ENCODE data around the gene ELAVL2. TPM values are rescaled to one million over a fixed set of nuclear protein-coding genes. Genes with fewer than 3 reads are reported as not detected.

ELAVL2 gene
- total and polyA plus RNA-seq, 9 of the 15 experiments (the other 6 are each of a cell fraction or from before 2014, with no cell fraction given): not detected

DNA sequence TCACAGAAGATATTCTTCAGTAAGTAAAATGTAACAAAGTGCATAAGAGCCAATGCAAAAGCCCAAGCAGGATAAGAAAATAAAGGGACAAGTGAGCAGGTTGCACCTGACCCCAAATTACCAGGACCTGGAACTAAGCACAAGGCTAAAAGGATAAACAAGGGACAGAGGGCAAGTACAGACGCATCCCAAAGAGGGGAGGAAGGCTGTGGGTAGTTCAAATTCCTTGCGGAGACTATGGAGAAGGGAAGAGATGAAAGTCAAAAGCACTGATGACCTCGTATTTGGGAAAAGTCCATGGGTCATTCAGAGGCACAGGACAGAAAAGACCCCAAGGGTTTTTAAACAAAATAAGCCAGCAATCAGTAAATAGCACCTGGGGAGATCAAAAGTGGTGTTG is 11.8 kb downstream of the ELAVL2 start:
- no peak for FAIRE-seq
- H3K4me2 ChIP-seq (ENCODE audit: insufficient read depth, low read length): no peak overlapping the region
- no peaks in the 10 kb centered on the region for H3K9me3 ChIP-seq (replicated peaks; ENCODE audit: control insufficient read depth, insufficient read depth, low read depth, low read length)
- no peaks in the 10 kb centered on the region for H3K27me3 ChIP-seq (ENCODE audit: control insufficient read depth in 2 of 2, insufficient read depth in 2 of 2, low read length in 2 of 2)
- no peak overlapping the region for H3K9ac ChIP-seq (ENCODE audit: insufficient read depth in 1 of 2, low read depth in 2 of 2, low read length in 2 of 2)
- BruUV-seq (replicated peaks): no TSS peak
- no peak for ATAC-seq
- no peak overlapping the region for H2AFZ ChIP-seq (ENCODE audit: low read depth, low read length)
- WGBS (ENCODE audit: insufficient coverage, low coverage, missing lambda C conversion rate): no CpG with 5 or more reads among the region's 3 CpGs
- H4K20me1 ChIP-seq (replicated peaks; ENCODE audit: control insufficient read depth, insufficient read depth, low read length): no peaks in the 10 kb centered on the region
- in situ Hi-C loops (cut with MboI) (no loop called here), intact Hi-C loops (cut with micrococcal nuclease) (no loop called here)
- no peaks in the 10 kb centered on the region for H3K9me1 ChIP-seq (ENCODE audit: control insufficient read depth, insufficient read depth, low read length)
- DNase-seq (ENCODE audit: extremely low read depth in 1 of 4, low spot score in 3 of 4): no peak
- H3K4me3 ChIP-seq: no peak overlapping the region
- H3K79me2 ChIP-seq (ENCODE audit: control insufficient read depth, insufficient read depth, low read length): no peaks in the 10 kb centered on the region
- H3K4me1 ChIP-seq (replicated peaks in 1 of 2; ENCODE audit: control insufficient read depth in 2 of 2, insufficient read depth in 2 of 2, low read length in 2 of 2): no peaks in the 10 kb centered on the region
- H3K27ac ChIP-seq (ENCODE audit: extremely low read depth, low read depth, low read length): no peak overlapping the region
- no peak for TF ChIP-seq ZNF253 (CRISPR knock-in tag; conservative IDR thresholded peaks at IDR 0.05)
- ChIA-PET CTCF (ENCODE audit: low intra/inter-chr PET ratio) (no interaction called here), POLR2A (no interaction called here)
- no peaks in the 10 kb centered on the region for H3K36me3 ChIP-seq (ENCODE audit: control insufficient read depth, insufficient read depth, low read length)

DNA sequence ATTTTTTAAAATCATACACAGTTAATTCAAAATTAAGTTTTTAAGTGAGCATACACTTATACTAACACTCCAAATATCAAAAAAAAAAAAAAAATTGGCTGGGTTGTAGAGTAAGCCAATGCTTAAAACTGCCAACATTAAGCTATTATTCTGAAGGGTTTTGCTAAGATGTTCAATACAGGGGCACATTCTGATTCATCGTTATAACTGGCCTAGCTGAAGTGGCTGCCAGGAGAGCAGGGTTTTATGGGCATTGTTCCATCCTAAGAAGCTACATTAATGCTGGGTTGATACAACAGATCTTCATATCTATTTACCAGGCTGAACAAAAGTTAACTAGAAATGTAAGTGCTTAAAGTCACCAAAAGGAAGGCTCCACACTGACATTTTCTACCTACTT is 13.4 kb downstream of the ELAVL2 start:
- WGBS (ENCODE audit: insufficient coverage, low coverage, missing lambda C conversion rate): no CpG with 5 or more reads among the region's 1 CpG
- Histone ChIP-seq H3K4me3 (no peak overlapping the region), H3K9me1 (ENCODE audit: control insufficient read depth, insufficient read depth, low read length) (no peaks in the 10 kb centered on the region), H4K20me1 (replicated peaks; ENCODE audit: control insufficient read depth, insufficient read depth, low read length) (no peaks in the 10 kb centered on the region), H3K27ac (ENCODE audit: extremely low read depth, low read depth, low read length) (no peak overlapping the region), H3K36me3 (ENCODE audit: control insufficient read depth, insufficient read depth, low read length) (no peaks in the 10 kb centered on the region), H3K9ac (ENCODE audit: insufficient read depth in 1 of 2, low read depth in 2 of 2, low read length in 2 of 2) (no peak overlapping the region), H3K4me1 (replicated peaks in 1 of 2; ENCODE audit: control insufficient read depth in 2 of 2, insufficient read depth in 2 of 2, low read length in 2 of 2) (no peaks in the 10 kb centered on the region), H3K9me3 (replicated peaks; ENCODE audit: control insufficient read depth, insufficient read depth, low read depth, low read length) (no peaks in the 10 kb centered on the region), H3K79me2 (ENCODE audit: control insufficient read depth, insufficient read depth, low read length) (no peaks in the 10 kb centered on the region), H2AFZ (ENCODE audit: low read depth, low read length) (no peak overlapping the region), H3K4me2 (ENCODE audit: insufficient read depth, low read length) (no peak overlapping the region), H3K27me3 (ENCODE audit: control insufficient read depth in 2 of 2, insufficient read depth in 2 of 2, low read length in 2 of 2) (no peaks in the 10 kb centered on the region)
- CTCF ChIA-PET (ENCODE audit: low intra/inter-chr PET ratio): no interaction called here
- no peak for DNase-seq (ENCODE audit: extremely low read depth in 1 of 4, low spot score in 3 of 4)
- no peak for ATAC-seq
- POLR2A ChIA-PET: no interaction called here
- BruUV-seq (replicated peaks): no TSS peak
- intact Hi-C loops (cut with micrococcal nuclease) (no loop called here), in situ Hi-C loops (cut with MboI) (no loop called here)
- no peak for FAIRE-seq
- TF ChIP-seq DPF2 (IDR thresholded peaks at IDR 0.05): no peak
- no peak for TF ChIP-seq CEBPB (tag; IDR thresholded peaks at IDR 0.05)
- TF ChIP-seq PRPF4 (IDR thresholded peaks at IDR 0.05; ENCODE audit: insufficient read depth, low read depth, low read length, poor library complexity, severe bottlenecking): no peak
- no peak for TF ChIP-seq NCOA6 (IDR thresholded peaks at IDR 0.05)
- no peak for TF ChIP-seq ESRRA (IDR thresholded peaks at IDR 0.05; ENCODE audit: borderline replicate concordance, low read depth)
- TF ChIP-seq GATA2 (CRISPR knock-in tag; IDR thresholded peaks at IDR 0.05): no peak
